ENCODE data around the gene SRGN. TPM values are rescaled to one million over a fixed set of nuclear protein-coding genes. Genes with fewer than 3 reads are reported as not detected.
A peak's percentile ranks its signal among the peaks of the same experiment; 100 is the strongest.

The SRGN gene
- total and polyA plus RNA-seq, 2 of the 8 experiments (the other 6 are each of a cell fraction or from before 2014, with no cell fraction given): 0.06 TPM; not detected in 1

DNA sequence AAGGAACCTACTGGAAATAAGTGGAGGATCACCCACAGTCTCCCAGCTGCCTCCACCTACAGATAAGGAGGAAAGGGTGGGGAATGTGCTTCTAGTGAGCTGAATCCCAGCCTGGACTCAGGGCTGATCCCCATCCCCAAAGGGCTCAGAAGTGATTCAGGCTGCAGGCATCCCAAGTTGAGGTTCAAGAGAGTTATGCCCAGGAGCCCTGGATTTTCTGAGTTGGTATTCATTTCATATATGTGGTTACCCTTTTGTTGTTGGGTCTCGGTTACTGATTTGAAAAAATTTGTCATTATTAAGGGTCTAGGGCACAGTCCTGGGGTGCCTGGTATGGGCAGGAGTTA is 30.0 kb upstream of the SRGN start:
- CTCF ChIA-PET (ENCODE audit: partially characterized antibody): interaction anchor here (0.5 kb wide), 1 partner anchor 1002 kb away, joined by 4 read pairs; no protein-coding TSS in a partner anchor
- H4K91ac ChIP-seq (replicated peaks; ENCODE audit: insufficient read length, low read length): no peak overlapping the region
- 0% methylated on average over 1 of the region's 1 CpG; no CpG with 5 or more reads in 1 of the 2 experiments for whole genome bisulfite sequencing, 2 experiments (ENCODE audit: extremely low coverage in 1 of 2, insufficient coverage in 1 of 2, insufficient read length in 1 of 2, insufficient replicate concordance in 2 of 2, low coverage in 1 of 2, low lambda C conversion rate in 2 of 2, missing lambda C conversion rate in 1 of 2)
- H3K79me2 ChIP-seq (ENCODE audit: control insufficient read depth in 1 of 2, insufficient read depth in 2 of 2, low read length in 2 of 2): no peaks in the 10 kb centered on the region
- no peak overlapping the region for H2AK5ac ChIP-seq (ENCODE audit: low read depth, low read length)
- H3K4ac ChIP-seq (replicated peaks; ENCODE audit: insufficient read length, low read depth, low read length): no peak overlapping the region
- TF ChIP-seq EZH2 (IDR thresholded peaks at IDR 0.05; ENCODE audit: low read depth, low read length, severe bottlenecking) (no peak), RNF2 (IDR thresholded peaks at IDR 0.05; ENCODE audit: borderline replicate concordance, low read depth, low read length, missing control alignments, poor library complexity, severe bottlenecking) (no peak), TCF12 (IDR thresholded peaks at IDR 0.05; ENCODE audit: low read depth, low read length) (no peak), TBP (IDR thresholded peaks at IDR 0.05; ENCODE audit: low read depth, low read length) (no peak), KDM4A (IDR thresholded peaks at IDR 0.05; ENCODE audit: low read depth, low read length, severe bottlenecking) (no peak), KDM1A (IDR thresholded peaks at IDR 0.05; ENCODE audit: borderline replicate concordance, low read length) (no peak), YY1 (IDR thresholded peaks at IDR 0.05; ENCODE audit: low read depth, low read length) (no peak), CBX5 (IDR thresholded peaks at IDR 0.05; ENCODE audit: low read depth, low read length) (no peak), RFX5 (IDR thresholded peaks at IDR 0.05; ENCODE audit: borderline replicate concordance, low read depth, low read length) (no peak)
- TF ChIP-seq, protein P1, sequence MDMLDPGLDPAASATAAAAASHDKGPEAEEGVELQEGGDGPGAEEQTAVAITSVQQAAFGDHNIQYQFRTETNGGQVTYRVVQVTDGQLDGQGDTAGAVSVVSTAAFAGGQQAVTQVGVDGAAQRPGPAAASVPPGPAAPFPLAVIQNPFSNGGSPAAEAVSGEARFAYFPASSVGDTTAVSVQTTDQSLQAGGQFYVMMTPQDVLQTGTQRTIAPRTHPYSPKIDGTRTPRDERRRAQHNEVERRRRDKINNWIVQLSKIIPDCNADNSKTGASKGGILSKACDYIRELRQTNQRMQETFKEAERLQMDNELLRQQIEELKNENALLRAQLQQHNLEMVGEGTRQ (IDR thresholded peaks at IDR 0.05; ENCODE audit: low read length): no peak
- TF ChIP-seq, protein P2, sequence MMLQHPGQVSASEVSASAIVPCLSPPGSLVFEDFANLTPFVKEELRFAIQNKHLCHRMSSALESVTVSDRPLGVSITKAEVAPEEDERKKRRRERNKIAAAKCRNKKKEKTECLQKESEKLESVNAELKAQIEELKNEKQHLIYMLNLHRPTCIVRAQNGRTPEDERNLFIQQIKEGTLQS (IDR thresholded peaks at IDR 0.05; ENCODE audit: insufficient read depth, low read depth, low read length): no peak
- no peak overlapping the region for H3K4me3 ChIP-seq (ENCODE audit: extremely low read depth in 1 of 4, insufficient read depth in 2 of 4, low read depth in 3 of 4, low read length in 4 of 4)
- H3K36me3 ChIP-seq (ENCODE audit: control insufficient read depth in 2 of 4, insufficient read depth in 4 of 4, low read length in 3 of 4): no peaks in the 10 kb centered on the region
- H3K9ac ChIP-seq (replicated peaks in 1 of 4; ENCODE audit: extremely low read depth in 1 of 4, low read depth in 3 of 4, low read length in 3 of 4): no peak overlapping the region; a peak in 1 of 7 replicates
- H3K14ac ChIP-seq (ENCODE audit: insufficient read length): no peak overlapping the region
- H2AFZ ChIP-seq (ENCODE audit: low read length): 0 out of 2 replicates have a peak overlapping the region, but pooled peaks have one; percentile 73
- H2BK5ac ChIP-seq (ENCODE audit: low read depth, low read length): no peak overlapping the region
- H3K4me2 ChIP-seq (ENCODE audit: insufficient read depth in 1 of 2, low read depth in 2 of 2, low read length in 2 of 2): no peak overlapping the region
- POLR2A ChIA-PET (ENCODE audit: partially characterized antibody): no interaction called here
- no peak overlapping the region for H2BK15ac ChIP-seq (ENCODE audit: low read length)
- H3K4me1 ChIP-seq (replicated peaks in 1 of 4; ENCODE audit: control insufficient read depth in 3 of 4, insufficient read depth in 4 of 4, low read length in 3 of 4): no peaks in the 10 kb centered on the region; a peak in 1 of 7 replicates
- FAIRE-seq (no peak), DNase-seq (ENCODE audit: low read depth in 1 of 2, low spot score in 2 of 2) (no peak)
- no peak overlapping the region for H3K27ac ChIP-seq (ENCODE audit: low read depth, low read length)
- no peak overlapping the region for H3K18ac ChIP-seq (ENCODE audit: extremely low read depth, low read length)
- no peak overlapping the region for H3K23ac ChIP-seq (ENCODE audit: insufficient read length)
- no peaks in the 10 kb centered on the region for H4K20me1 ChIP-seq (replicated peaks in 1 of 2; ENCODE audit: control insufficient read depth in 1 of 2, insufficient read depth in 2 of 2, low read length in 2 of 2)
- H3K23me2 ChIP-seq (ENCODE audit: low read depth, low read length): no peaks in the 10 kb centered on the region
- H3K56ac ChIP-seq (replicated peaks; ENCODE audit: insufficient read length, low read depth, low read length): no peak overlapping the region
- H4K5ac ChIP-seq (ENCODE audit: insufficient read length, low read depth, low read length): no peak overlapping the region
- no peaks in the 10 kb centered on the region for H3K9me3 ChIP-seq (ENCODE audit: insufficient read depth in 2 of 2, low read depth in 1 of 2, low read length in 1 of 2)
- no peak overlapping the region for H2BK120ac ChIP-seq (replicated peaks; ENCODE audit: low read depth, low read length)
- no peaks in the 10 kb centered on the region for H3K27me3 ChIP-seq (replicated peaks in 1 of 4; ENCODE audit: control insufficient read depth in 3 of 4, extremely low read depth in 1 of 4, insufficient read depth in 3 of 4, low read length in 3 of 4)
- H2BK20ac ChIP-seq (ENCODE audit: low read length): no peak overlapping the region
- H3K79me1 ChIP-seq (ENCODE audit: low read depth, low read length): no peaks in the 10 kb centered on the region
- no peak overlapping the region for H4K8ac ChIP-seq (ENCODE audit: extremely low read depth, insufficient read depth, low read length)
- no peak overlapping the region for H2BK12ac ChIP-seq (ENCODE audit: low read depth, low read length)
